ENCODE data around the gene RBM28.
"Not testable (repeated sequence)": the region's sequence is repeated elsewhere in the genome, so short reads cannot be mapped to it uniquely, and the experiment has no call there.

Gene RBM28

GRCh38 chr7:128299109-128299607, 44.5 kb downstream of the RBM28 start:
- ChIA-PET CTCF (no interaction called here), POLR2A (no interaction called here)
- TF ChIP-seq TCF7L2 (IDR thresholded peaks at IDR 0.05; ENCODE audit: borderline replicate concordance, low read depth, low read length) (no peak), ZNF560 (tag by site-specific recombination; IDR thresholded peaks at IDR 0.05; ENCODE audit: borderline replicate concordance) (no peak), ZNF10 (tag by site-specific recombination; IDR thresholded peaks at IDR 0.05) (peak; percentile 77), GFI1B (tag by site-specific recombination; IDR thresholded peaks at IDR 0.05) (no peak), GLIS1 (tag by site-specific recombination; IDR thresholded peaks at IDR 0.05) (0 out of 2 replicates have a peak, but pooled peaks have one; percentile 9), ZNF324 (tag by site-specific recombination; IDR thresholded peaks at IDR 0.05) (no peak), ZNF239 (tag by site-specific recombination; IDR thresholded peaks at IDR 0.05) (no peak), ZFP69B (tag by site-specific recombination; IDR thresholded peaks at IDR 0.05) (no peak), ZFP41 (tag by site-specific recombination; IDR thresholded peaks at IDR 0.05; ENCODE audit: borderline replicate concordance) (no peak)
- H3K4me1 ChIP-seq (ENCODE audit: control insufficient read depth, insufficient read depth, low read length), result no peaks in the 10 kb centered on the region
- H3K9me3 ChIP-seq (ENCODE audit: control insufficient read depth, insufficient read depth, low read depth, low read length), result no peaks in the 10 kb centered on the region
- no peak overlapping the region for H3K27ac ChIP-seq (ENCODE audit: extremely low read depth, low read depth, low read length)
- peaks cover 4 to 15% of the 10 kb centered on the region in 2 experiments; a peak in 2 of 3 replicates for H3K36me3 ChIP-seq (ENCODE audit: control insufficient read depth in 2 of 2, insufficient read depth in 1 of 2, low read length in 2 of 2)
- no peak overlapping the region for H3K4me3 ChIP-seq (ENCODE audit: low read depth, low read length)

- H3K27ac ChIP-seq (ENCODE audit: extremely low read depth, low read depth, low read length); CTCF ChIA-PET; POLR2A ChIA-PET: not testable (repeated sequence)
These were observed 45.7 kb downstream of the RBM28 start for GRCh38 chr7:128298004-128298403.

GRCh38 chr7:128287556-128287955, 56.2 kb downstream of the RBM28 start:
- POLR2A ChIA-PET, result no interaction called here
- no peaks in the 10 kb centered on the region for H3K9me3 ChIP-seq (ENCODE audit: control insufficient read depth, insufficient read depth, low read depth, low read length)
- H3K4me1 ChIP-seq (ENCODE audit: control insufficient read depth, insufficient read depth, low read length), result no peaks in the 10 kb centered on the region
- TF ChIP-seq EGR2 (tag by site-specific recombination; IDR thresholded peaks at IDR 0.05; ENCODE audit: low read depth) (no peak), MZF1 (tag by site-specific recombination; IDR thresholded peaks at IDR 0.05; ENCODE audit: borderline replicate concordance) (no peak), ZNF302 (tag by site-specific recombination; IDR thresholded peaks at IDR 0.05; ENCODE audit: low read depth) (no peak), ZFP41 (tag by site-specific recombination; IDR thresholded peaks at IDR 0.05; ENCODE audit: borderline replicate concordance) (no peak), ZNF521 (tag by site-specific recombination; IDR thresholded peaks at IDR 0.05) (no peak), TRIM28 (IDR thresholded peaks at IDR 0.05; ENCODE audit: borderline replicate concordance, low read length) (no peak), ZNF830 (tag by site-specific recombination; IDR thresholded peaks at IDR 0.05; ENCODE audit: low read depth) (no peak), ZSCAN30 (tag by site-specific recombination; IDR thresholded peaks at IDR 0.05) (no peak), ZNF341 (tag by site-specific recombination; IDR thresholded peaks at IDR 0.05; ENCODE audit: low read depth) (no peak), ZNF701 (tag by site-specific recombination; IDR thresholded peaks at IDR 0.05) (no peak)
- CTCF ChIA-PET, result interaction anchor here (0.6 kb wide), 2 partner anchors 70 to 593 kb away, joined by 3 read pairs; no protein-coding TSS in a partner anchor
- H3K36me3 ChIP-seq (ENCODE audit: control insufficient read depth in 2 of 2, insufficient read depth in 1 of 2, low read length in 2 of 2), result no peaks in the 10 kb centered on the region
- H3K4me3 ChIP-seq (ENCODE audit: low read depth, low read length), result no peak overlapping the region
- no peak overlapping the region for H3K27ac ChIP-seq (ENCODE audit: extremely low read depth, low read depth, low read length)

More at GRCh38 chr7:128298004-128298403, 45.7 kb downstream of the RBM28 start:
- H3K4me1 ChIP-seq (ENCODE audit: control insufficient read depth, insufficient read depth, low read length); H3K4me3 ChIP-seq (ENCODE audit: low read depth, low read length); H3K9me3 ChIP-seq (ENCODE audit: control insufficient read depth, insufficient read depth, low read depth, low read length); H3K36me3 ChIP-seq (ENCODE audit: control insufficient read depth in 2 of 2, insufficient read depth in 1 of 2, low read length in 2 of 2): not testable (repeated sequence)

- ChIA-PET POLR2A (no interaction called here), CTCF (interaction anchor here (0.7 kb wide), 1 partner anchor 105 kb away, joined by 3 read pairs; no protein-coding TSS in a partner anchor)
These were observed 59.6 kb downstream of the RBM28 start for GRCh38 chr7:128284102-128284501.

More at GRCh38 chr7:128284102-128284501, 59.6 kb downstream of the RBM28 start:
- Histone ChIP-seq H3K4me3 (ENCODE audit: low read depth, low read length) (no peak overlapping the region), H3K27ac (ENCODE audit: extremely low read depth, low read depth, low read length) (no peak overlapping the region), H3K9me3 (ENCODE audit: control insufficient read depth, insufficient read depth, low read depth, low read length) (no peaks in the 10 kb centered on the region), H3K36me3 (ENCODE audit: control insufficient read depth in 2 of 2, insufficient read depth in 1 of 2, low read length in 2 of 2) (no peaks in the 10 kb centered on the region), H3K4me1 (ENCODE audit: control insufficient read depth, insufficient read depth, low read length) (no peaks in the 10 kb centered on the region)
- TF ChIP-seq ZNF23 (tag by site-specific recombination; IDR thresholded peaks at IDR 0.05; ENCODE audit: borderline replicate concordance), result no peak
- no peak for TF ChIP-seq ZNF645 (tag by site-specific recombination; IDR thresholded peaks at IDR 0.05)
- TF ChIP-seq ZNF19 (tag by site-specific recombination; IDR thresholded peaks at IDR 0.05; ENCODE audit: low read depth), result no peak

Measured in HEK293 (cell line).